ENCODE data around the gene SELENOT.
A peak's percentile ranks its signal among the peaks of the same experiment; 100 is the strongest.

Gene SELENOT

GRCh38 chr3:150603153-150603979 is at the start of gene SELENOT:
Gene SELENOT, plus strand, starts transcription at chr3:150603321. Its CDS starts 42 bp downstream, at chr3:150603363.
- 0 out of 2 replicates have a peak, but pooled peaks cover 7% of the 10 kb centered on the region for H3K36me3 ChIP-seq (ENCODE audit: insufficient read depth)
- peak within 1 kb of the TSS; percentile 68 for H2AFZ ChIP-seq (ENCODE audit: low read depth)

GRCh38 chr3:150555859-150556436 is 47.2 kb upstream of the SELENOT start:
- Histone ChIP-seq H3K4me3 (IDR thresholded peaks at IDR 0.05; ENCODE audit: insufficient read depth, low read depth, low read length) (no peak overlapping the region), H3K36me3 (ENCODE audit: insufficient read depth) (peaks cover 4% of the 10 kb centered on the region; the same call in 1 of the 2 replicates), H4K20me1 (ENCODE audit: insufficient read depth) (no peaks in the 10 kb centered on the region), H2AFZ (ENCODE audit: low read depth) (no peak overlapping the region), H3K4me2 (no peak overlapping the region), H3K27me3 (ENCODE audit: insufficient read depth, low read depth) (no peaks in the 10 kb centered on the region), H3K4me1 (ENCODE audit: low read depth, poor library complexity, severe bottlenecking) (peaks cover 87% of the 10 kb centered on the region), H3K79me2 (ENCODE audit: insufficient read depth, low read depth) (peaks cover 73% of the 10 kb centered on the region), H3K27ac (no peak overlapping the region), H3K9ac (no peak overlapping the region)
- TF ChIP-seq, protein P1, sequence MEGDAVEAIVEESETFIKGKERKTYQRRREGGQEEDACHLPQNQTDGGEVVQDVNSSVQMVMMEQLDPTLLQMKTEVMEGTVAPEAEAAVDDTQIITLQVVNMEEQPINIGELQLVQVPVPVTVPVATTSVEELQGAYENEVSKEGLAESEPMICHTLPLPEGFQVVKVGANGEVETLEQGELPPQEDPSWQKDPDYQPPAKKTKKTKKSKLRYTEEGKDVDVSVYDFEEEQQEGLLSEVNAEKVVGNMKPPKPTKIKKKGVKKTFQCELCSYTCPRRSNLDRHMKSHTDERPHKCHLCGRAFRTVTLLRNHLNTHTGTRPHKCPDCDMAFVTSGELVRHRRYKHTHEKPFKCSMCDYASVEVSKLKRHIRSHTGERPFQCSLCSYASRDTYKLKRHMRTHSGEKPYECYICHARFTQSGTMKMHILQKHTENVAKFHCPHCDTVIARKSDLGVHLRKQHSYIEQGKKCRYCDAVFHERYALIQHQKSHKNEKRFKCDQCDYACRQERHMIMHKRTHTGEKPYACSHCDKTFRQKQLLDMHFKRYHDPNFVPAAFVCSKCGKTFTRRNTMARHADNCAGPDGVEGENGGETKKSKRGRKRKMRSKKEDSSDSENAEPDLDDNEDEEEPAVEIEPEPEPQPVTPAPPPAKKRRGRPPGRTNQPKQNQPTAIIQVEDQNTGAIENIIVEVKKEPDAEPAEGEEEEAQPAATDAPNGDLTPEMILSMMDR (conservative IDR thresholded peaks at IDR 0.05; ENCODE audit: low read depth, low read length): no peak

More at GRCh38 chr3:150603153-150603979, at the start of gene SELENOT:
- Histone ChIP-seq H3K9ac (peak within 1 kb of the TSS; percentile 96), H3K27me3 (ENCODE audit: insufficient read depth, low read depth) (no peaks in the 10 kb centered on the region), H4K20me1 (ENCODE audit: insufficient read depth) (peaks cover 41% of the 10 kb centered on the region), H3K4me1 (ENCODE audit: low read depth, poor library complexity, severe bottlenecking) (peaks cover 61% of the 10 kb centered on the region), H3K4me2 (peak within 1 kb of the TSS; percentile 99), H3K27ac (peak within 1 kb of the TSS; percentile 96), H3K79me2 (ENCODE audit: insufficient read depth, low read depth) (peaks cover 95% of the 10 kb centered on the region), H3K4me3 (IDR thresholded peaks at IDR 0.05; ENCODE audit: insufficient read depth, low read depth, low read length) (peak within 1 kb of the TSS; percentile 83)
- TF ChIP-seq, protein P1 (conservative IDR thresholded peaks at IDR 0.05; ENCODE audit: low read depth, low read length): peak; percentile 5; the same call in 1 of the 2 replicates

DNA sequence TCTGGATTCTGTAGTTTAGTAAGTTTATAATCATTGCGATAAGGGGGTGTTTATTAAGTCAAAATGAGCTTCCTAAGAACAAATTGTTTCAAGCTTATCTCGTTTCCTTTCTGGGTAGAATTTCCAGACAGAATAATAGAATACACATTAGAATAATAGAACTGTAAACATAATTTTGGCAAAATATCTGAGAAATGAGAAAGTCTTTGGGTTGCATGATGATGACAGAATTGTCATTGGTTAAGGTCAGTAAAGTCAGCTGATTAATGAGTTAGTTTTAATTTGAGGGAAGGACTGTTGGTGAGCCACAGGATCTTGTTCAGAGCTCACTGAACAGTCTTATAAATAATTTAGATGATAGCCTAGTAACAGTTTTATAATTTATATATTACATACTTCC is 46.3 kb upstream of the SELENOT start:
- no peaks in the 10 kb centered on the region for H4K20me1 ChIP-seq (ENCODE audit: insufficient read depth)

GRCh38 chr3:150557725-150558124 is 45.4 kb upstream of the SELENOT start:
- H3K4me1 ChIP-seq (ENCODE audit: low read depth, poor library complexity, severe bottlenecking): peaks cover 81% of the 10 kb centered on the region
- no peaks in the 10 kb centered on the region for H3K27me3 ChIP-seq (ENCODE audit: insufficient read depth, low read depth)
- H3K27ac ChIP-seq: no peak overlapping the region
- no peak overlapping the region for H3K4me2 ChIP-seq
- H3K4me3 ChIP-seq (IDR thresholded peaks at IDR 0.05; ENCODE audit: insufficient read depth, low read depth, low read length): no peak overlapping the region
- TF ChIP-seq, protein P1 (conservative IDR thresholded peaks at IDR 0.05; ENCODE audit: low read depth, low read length): no peak
- H3K36me3 ChIP-seq (ENCODE audit: insufficient read depth): peaks cover 4% of the 10 kb centered on the region; the same call in 1 of the 2 replicates
- H4K20me1 ChIP-seq (ENCODE audit: insufficient read depth): no peaks in the 10 kb centered on the region
- H3K79me2 ChIP-seq (ENCODE audit: insufficient read depth, low read depth): peaks cover 74% of the 10 kb centered on the region
- H3K9ac ChIP-seq: no peak overlapping the region
- no peak overlapping the region for H2AFZ ChIP-seq (ENCODE audit: low read depth)

More for the DNA sequence above, 46.3 kb upstream of the SELENOT start:
- Histone ChIP-seq H3K36me3 (ENCODE audit: insufficient read depth) (peaks cover 4% of the 10 kb centered on the region; the same call in 1 of the 2 replicates), H3K4me2 (no peak overlapping the region), H3K27me3 (ENCODE audit: insufficient read depth, low read depth) (no peaks in the 10 kb centered on the region), H3K27ac (no peak overlapping the region), H2AFZ (ENCODE audit: low read depth) (no peak overlapping the region), H3K79me2 (ENCODE audit: insufficient read depth, low read depth) (peaks cover 75% of the 10 kb centered on the region), H3K4me1 (ENCODE audit: low read depth, poor library complexity, severe bottlenecking) (peaks cover 87% of the 10 kb centered on the region), H3K9ac (no peak overlapping the region), H3K4me3 (IDR thresholded peaks at IDR 0.05; ENCODE audit: insufficient read depth, low read depth, low read length) (no peak overlapping the region)
- TF ChIP-seq, protein P1 (conservative IDR thresholded peaks at IDR 0.05; ENCODE audit: low read depth, low read length): no peak

Data from KMS-11 (cell line).